T1000 (cell line): ENCODE measurements around the gene SMCR8.
"Not testable (repeated sequence)": the region's sequence is repeated elsewhere in the genome, so short reads cannot be mapped to it uniquely, and the experiment has no call there.

Source experiments
- DNase-seq: peaks from one replicate; lab custom pipeline; 2025; ENCODE audit warnings: mixed read lengths; lab: John Stamatoyannopoulos, UW

Gene SMCR8

DNA sequence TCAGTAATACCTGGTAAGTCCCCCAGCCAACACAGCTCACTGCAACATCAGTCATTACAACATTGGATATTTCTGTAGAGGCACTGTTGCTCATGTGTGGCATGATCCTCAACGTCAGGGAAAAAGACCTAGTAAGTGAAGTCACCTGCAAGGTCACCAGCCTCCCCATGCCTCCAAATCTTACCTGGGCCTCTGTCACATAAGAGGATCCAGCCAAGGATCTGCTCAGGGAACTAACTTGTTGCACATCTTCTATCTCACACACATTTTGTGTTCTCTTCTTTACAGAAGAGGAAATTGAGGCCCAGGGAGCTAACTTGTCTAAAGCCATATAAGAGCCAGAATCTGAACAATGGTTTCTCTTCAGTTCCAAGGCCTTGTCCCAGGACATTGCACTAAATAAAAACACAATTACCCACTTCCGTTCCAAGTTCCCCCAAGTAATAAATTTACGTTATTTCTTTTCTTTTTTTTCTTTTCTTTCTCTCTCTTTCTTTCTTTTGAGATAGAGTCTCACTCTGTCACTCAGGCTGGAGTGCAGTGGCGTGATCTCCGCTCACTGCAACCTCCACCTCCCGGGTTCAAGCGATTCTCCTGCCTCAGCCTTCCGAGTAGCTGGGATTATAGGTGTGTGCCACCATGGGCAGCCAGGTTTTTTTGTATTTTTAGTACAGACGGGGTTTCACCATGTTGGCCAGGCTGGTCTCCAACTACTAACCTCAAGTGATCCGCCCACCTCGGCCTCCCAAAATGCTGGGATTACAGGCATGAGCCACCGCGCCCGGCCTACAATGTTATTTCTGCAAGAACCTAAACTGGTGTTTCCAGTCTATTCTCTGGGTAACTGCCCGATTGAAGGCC lies 47.0 kb downstream of the SMCR8 start:
- DNase-seq: no peak

DNA sequence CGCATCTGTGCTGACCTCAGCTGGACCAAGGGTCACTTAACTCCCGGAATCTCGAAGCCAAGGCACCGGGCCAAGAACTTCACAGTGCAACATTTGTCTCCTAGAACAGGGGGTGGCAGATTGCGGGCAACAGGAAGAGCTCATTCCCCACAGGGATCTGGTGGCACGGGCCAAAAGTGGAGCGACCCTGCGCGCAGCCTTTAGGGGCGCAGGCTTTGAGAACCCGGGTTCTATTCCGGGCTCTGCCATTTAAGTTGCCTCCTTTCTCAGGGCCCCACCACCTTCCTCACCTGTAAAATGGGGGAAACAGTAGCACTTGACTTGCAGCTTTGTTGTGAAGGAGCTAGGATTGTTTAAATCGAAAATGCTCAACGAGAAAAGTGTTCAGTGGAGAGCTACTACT lies 47.6 kb downstream of the SMCR8 start:
- no peak for DNase-seq

DNA sequence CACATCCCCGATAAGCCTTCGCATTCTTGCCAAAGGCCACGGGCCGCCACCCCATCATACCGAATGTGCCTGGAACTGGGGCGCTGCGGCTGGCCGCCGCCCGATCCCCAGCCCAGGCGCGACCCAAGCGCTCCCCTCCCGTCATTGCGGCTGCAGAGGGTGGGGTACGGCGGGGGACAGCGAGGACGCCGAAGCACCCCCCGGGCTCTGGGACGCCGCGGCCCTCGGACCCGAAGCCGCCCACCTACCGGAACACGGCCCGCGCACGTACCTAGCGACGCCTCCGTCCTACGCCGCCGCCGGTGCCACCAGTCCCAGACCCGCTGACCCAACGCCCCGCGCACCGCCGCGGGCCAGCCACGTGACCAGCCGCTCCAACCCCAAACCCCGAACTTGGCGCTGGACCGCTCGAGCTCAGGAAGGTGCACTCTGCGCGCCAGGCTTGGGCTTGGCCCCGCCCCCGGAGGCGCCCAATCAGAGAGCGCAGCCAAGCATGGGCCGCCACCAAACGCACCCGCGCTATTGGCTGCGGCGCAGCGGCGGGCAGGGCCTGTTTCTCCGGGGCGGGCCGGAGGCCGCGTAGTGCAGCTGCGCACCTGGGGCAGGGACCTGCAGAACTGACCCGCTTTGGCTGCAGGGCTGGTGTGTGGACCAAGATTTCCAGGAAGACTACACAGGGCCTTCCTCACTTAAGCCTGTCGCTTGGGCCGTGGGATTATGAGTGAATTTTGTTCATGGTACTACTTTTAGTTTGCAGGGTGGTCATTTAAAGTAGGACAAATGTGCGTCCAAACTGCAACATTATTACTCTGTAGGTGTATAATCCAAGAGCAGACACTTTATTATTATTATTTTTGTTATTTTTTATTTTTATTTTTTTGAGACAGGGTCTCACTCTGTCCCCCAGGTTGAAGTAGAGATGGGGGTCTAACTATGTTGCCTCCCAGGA lies 48.3 kb downstream of the SMCR8 start, which contains the start of gene SHMT1:
Gene SHMT1 (minus strand): TSS at position 450 of the 949 bp plus-strand sequence. CDS start 7,569 bp downstream, outside the sequence.
- peak; percentile 88 for DNase-seq

- no peak for DNase-seq
Measured at GRCh38 chr17:18364166-18364565, 49.1 kb downstream of the SMCR8 start.

DNA sequence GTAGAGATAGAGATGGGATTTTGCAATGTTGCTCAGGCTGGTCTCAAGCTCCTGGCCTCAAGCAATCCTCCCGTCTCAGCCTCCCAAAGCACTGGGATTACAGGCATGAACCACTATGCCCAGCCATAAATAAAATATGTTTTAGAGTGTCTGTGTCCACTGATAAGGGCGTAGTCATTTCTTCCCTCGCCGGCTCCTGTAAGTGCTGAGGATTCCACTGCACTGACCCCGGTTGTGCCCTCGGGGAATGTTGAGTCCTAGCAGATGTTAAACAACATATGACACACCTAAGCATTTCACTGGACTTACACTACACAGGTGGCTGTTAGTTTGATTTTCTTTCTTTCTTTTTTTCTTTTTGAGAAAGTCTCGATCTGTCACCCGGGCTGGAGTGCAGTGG lies 53.9 kb downstream of the SMCR8 start:
- no peak for DNase-seq

DNA sequence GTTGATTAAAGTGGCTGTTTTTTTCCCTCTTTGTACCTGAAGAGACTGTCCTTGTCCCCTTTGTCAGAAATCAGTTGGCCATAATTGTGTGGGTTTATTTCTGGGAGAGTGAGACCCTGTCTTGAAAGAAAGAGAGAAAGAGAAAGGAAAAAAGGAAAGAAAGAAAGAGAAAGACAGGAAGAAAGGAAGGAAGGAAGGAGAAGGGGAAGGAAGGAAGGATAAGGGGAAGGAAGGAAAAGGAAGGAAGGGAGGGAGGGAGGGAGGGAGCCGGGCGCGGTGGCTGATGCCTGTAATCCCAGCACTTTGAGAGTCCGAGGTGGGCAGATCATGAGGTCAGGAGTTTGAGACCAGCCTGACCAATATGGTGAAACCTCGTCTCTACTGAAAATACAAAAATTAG lies 55.7 kb downstream of the SMCR8 start:
- DNase-seq: no peak

- no peak for DNase-seq
Measured at GRCh38 chr17:18371455-18371854, 56.4 kb downstream of the SMCR8 start.

GRCh38 chr17:18373181-18373580 lies 58.1 kb downstream of the SMCR8 start:
- not testable (repeated sequence) for DNase-seq

GRCh38 chr17:18374216-18374615 lies 59.1 kb downstream of the SMCR8 start:
- no peak for DNase-seq
